ENCODE results near the gene MOB2. TPM values are rescaled to one million over a fixed set of nuclear protein-coding genes. Genes with fewer than 3 reads are reported as not detected.

The MOB2 gene
- total RNA-seq, 4 donors from 2014 or later, result 21.1 to 71.5 (median 48.3) TPM

- Histone ChIP-seq H3K27me3 (no peaks in the 10 kb centered on the region), H3K36me3 (no peaks in the 10 kb centered on the region), H3K4me1 (peaks cover 64 to 73% of the 10 kb centered on the region in 2 donors), H3K9me3 (no peaks in the 10 kb centered on the region), H3K4me3 (peak overlapping the region in 1 of 4 donors; percentile 24), H3K27ac (peak overlapping the region in 2 of 4 donors; percentile 9 to 38)
- intact Hi-C loops (cut with DNase I; ENCODE audit: low total_unique reads) (no loop called here), in situ Hi-C loops (cut with MboI; ENCODE audit: low sequenced_read_pairs in 4 of 4) (loop anchor here (25.0 kb wide), 3 partner anchors 195 to 295 kb away; partner anchors contain the start of genes MUC5B (in 3 of the 4) and TOLLIP (in 1 of the 4))
- TF ChIP-seq POLR2A (IDR thresholded peaks at IDR 0.05) (no peak), CTCF (IDR thresholded peaks at IDR 0.05 in 4 of 5, conservative IDR thresholded peaks at IDR 0.05 in 1 of 5) (no peak)
- no peak for DNase-seq
- ATAC-seq, result no peak
These were observed 21.0 kb upstream of the MOB2 start for GRCh38 chr11:1507381-1508140.

GRCh38 chr11:1506981-1507380 lies 20.4 kb upstream of the MOB2 start:
- intact Hi-C loops (cut with DNase I; ENCODE audit: low total_unique reads), result no loop called here

GRCh38 chr11:1505480-1505879 lies 18.9 kb upstream of the MOB2 start:
- Histone ChIP-seq H3K4me1 (peaks cover 85 to 90% of the 10 kb centered on the region in 2 donors), H3K36me3 (no peaks in the 10 kb centered on the region), H3K27ac (no peak overlapping the region), H3K27me3 (no peaks in the 10 kb centered on the region), H3K9me3 (no peaks in the 10 kb centered on the region), H3K4me3 (no peak overlapping the region)
- TF ChIP-seq CTCF (IDR thresholded peaks at IDR 0.05 in 4 of 5, conservative IDR thresholded peaks at IDR 0.05 in 1 of 5), result no peak
- no peak for TF ChIP-seq POLR2A (IDR thresholded peaks at IDR 0.05)
- ATAC-seq, result no peak
- in situ Hi-C loops (cut with MboI; ENCODE audit: low sequenced_read_pairs in 4 of 4), result loop anchor here (25.0 kb wide), 3 partner anchors 193 to 293 kb away; partner anchors contain the start of genes MUC5B (in 3 of the 4) and TOLLIP (in 1 of the 4)
- intact Hi-C loops (cut with DNase I; ENCODE audit: low total_unique reads), result no loop called here
- no peak for DNase-seq

More at GRCh38 chr11:1506981-1507380, 20.4 kb upstream of the MOB2 start:
- Histone ChIP-seq H3K27ac (no peak overlapping the region), H3K4me3 (no peak overlapping the region), H3K9me3 (no peaks in the 10 kb centered on the region), H3K4me1 (peaks cover 70 to 77% of the 10 kb centered on the region in 2 donors), H3K27me3 (no peaks in the 10 kb centered on the region), H3K36me3 (no peaks in the 10 kb centered on the region)
- TF ChIP-seq CTCF (IDR thresholded peaks at IDR 0.05 in 4 of 5, conservative IDR thresholded peaks at IDR 0.05 in 1 of 5), result no peak
- no peak for TF ChIP-seq POLR2A (IDR thresholded peaks at IDR 0.05)
- ATAC-seq (no peak), DNase-seq (no peak)
- in situ Hi-C loops (cut with MboI; ENCODE audit: low sequenced_read_pairs in 4 of 4), result loop anchor here (25.0 kb wide), 3 partner anchors 195 to 295 kb away; partner anchors contain the start of genes MUC5B (in 3 of the 4) and TOLLIP (in 1 of the 4)

- Histone ChIP-seq H3K4me3 (no peak overlapping the region), H3K9me3 (no peaks in the 10 kb centered on the region), H3K4me1 (peaks cover 86 to 90% of the 10 kb centered on the region in 2 donors), H3K36me3 (no peaks in the 10 kb centered on the region), H3K27ac (peak overlapping the region in 1 of 4 donors; percentile 48), H3K27me3 (no peaks in the 10 kb centered on the region)
- DNase-seq (no peak), ATAC-seq (no peak)
- TF ChIP-seq POLR2A (IDR thresholded peaks at IDR 0.05) (no peak), CTCF (IDR thresholded peaks at IDR 0.05 in 4 of 5, conservative IDR thresholded peaks at IDR 0.05 in 1 of 5) (no peak)
- in situ Hi-C loops (cut with MboI; ENCODE audit: low sequenced_read_pairs in 4 of 4), result loop anchor here (25.0 kb wide), 3 partner anchors 192 to 292 kb away; partner anchors contain the start of genes MUC5B (in 3 of the 4) and TOLLIP (in 1 of the 4)
- intact Hi-C loops (cut with DNase I; ENCODE audit: low total_unique reads), result no loop called here
These were observed 18.2 kb upstream of the MOB2 start for GRCh38 chr11:1504581-1505290.

All from gastrocnemius medialis (tissue), 4 donors.